HCT116 (cell line): ENCODE results near the gene PCID2.

Experiments
- CTCF ChIP-seq, 3 experiments: fragments of 200-600 bp in 1 of 3; sonication (generic) in 1 of 3; IDR thresholded peaks in 2 of 3; conservative IDR thresholded peaks in 1 of 3; 2 replicates each; pipeline ENCODE4 v1.5.1; 2012 to 2017; ENCODE audit warnings: low read depth in 2 of 3, low read length in 2 of 3, antibody characterized with exemption in 1 of 3, borderline replicate concordance in 1 of 3, control low read depth in 1 of 3, mild to moderate bottlenecking in 1 of 3, mixed read lengths in 1 of 3, mixed run types in 1 of 3, moderate library complexity in 1 of 3; ENCODE audit not compliant: insufficient read depth in 1 of 3
- EGR1 ChIP-seq: IDR thresholded peaks from 2 replicates; pipeline ENCODE4 v1.6.1; 2012; ENCODE audit warnings: low read depth
- EZH2 ChIP-seq: fragments of 200-600 bp; sonication (generic); IDR thresholded peaks from 2 replicates; pipeline ENCODE4 v1.6.1; 2017; ENCODE audit warnings: antibody characterized with exemption, mixed run types
- REST ChIP-seq: IDR thresholded peaks from 2 replicates; pipeline ENCODE4 v1.6.1; 2012; ENCODE audit warnings: low read depth

- TF ChIP-seq EZH2 (no peak), CTCF (IDR thresholded peaks at IDR 0.05 in 2 of 3, conservative IDR thresholded peaks at IDR 0.05 in 1 of 3; ENCODE audit: borderline replicate concordance in 1 of 3, insufficient read depth in 1 of 3, low read depth in 2 of 3, low read length in 2 of 3) (no peak), EGR1 (no peak), REST (no peak)
Observed at GRCh38 chr13:113209336-113209758, 878 bp upstream of the PCID2 start, which contains the start of gene CUL4A.
